ENCODE measurements around the gene ALLC. TPM values are rescaled to one million over a fixed set of nuclear protein-coding genes. Genes with fewer than 3 reads are reported as not detected.

ALLC gene
- total RNA-seq, 1 experiment from 2014 or later = not detected

DNA sequence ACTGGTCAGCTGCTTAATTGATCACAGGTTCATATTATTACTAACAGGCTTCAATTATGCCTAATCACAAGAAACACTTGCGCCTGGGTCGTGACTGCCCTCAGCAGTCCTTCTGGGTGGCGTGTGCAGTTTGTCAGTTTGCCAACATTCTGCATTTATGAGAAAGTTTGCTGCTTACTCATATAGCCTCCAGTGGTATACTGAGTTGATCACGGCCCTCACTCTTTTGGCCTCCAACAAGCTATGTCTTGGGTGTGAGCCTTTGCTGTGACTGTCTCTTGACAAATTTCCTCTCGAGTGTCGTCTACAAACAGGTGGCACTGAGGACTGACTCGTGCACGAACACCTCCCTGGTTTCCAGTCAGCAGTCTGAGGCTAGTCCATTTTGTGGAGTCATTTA, 72.6 kb downstream of the ALLC start:
- in situ Hi-C loops (cut with HindIII; ENCODE audit: low sequenced_read_pairs) = no loop called here
- no peak for DNase-seq (ENCODE audit: low spot score)

DNA sequence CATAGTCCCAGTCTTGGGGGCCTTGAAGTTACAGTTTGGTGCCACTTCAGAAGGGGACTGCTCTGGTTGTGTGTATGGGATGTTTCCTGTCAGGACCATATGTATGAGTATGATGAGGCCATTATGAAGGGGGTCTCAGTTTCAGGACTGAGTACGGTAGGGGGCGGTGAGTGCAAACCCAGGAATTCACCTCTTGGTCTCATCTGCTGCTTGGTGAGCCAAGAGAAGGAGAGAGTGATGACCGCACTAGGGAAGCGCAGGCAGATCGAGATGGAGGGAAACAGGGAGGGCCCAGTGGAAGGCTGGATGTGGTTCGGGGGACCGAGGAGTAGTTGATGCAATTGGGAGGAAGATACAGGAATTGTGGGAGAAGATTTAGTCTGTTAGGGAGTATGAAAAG, 73.8 kb downstream of the ALLC start:
- in situ Hi-C loops (cut with HindIII; ENCODE audit: low sequenced_read_pairs) = no loop called here
- DNase-seq (ENCODE audit: low spot score) = no peak

DNA sequence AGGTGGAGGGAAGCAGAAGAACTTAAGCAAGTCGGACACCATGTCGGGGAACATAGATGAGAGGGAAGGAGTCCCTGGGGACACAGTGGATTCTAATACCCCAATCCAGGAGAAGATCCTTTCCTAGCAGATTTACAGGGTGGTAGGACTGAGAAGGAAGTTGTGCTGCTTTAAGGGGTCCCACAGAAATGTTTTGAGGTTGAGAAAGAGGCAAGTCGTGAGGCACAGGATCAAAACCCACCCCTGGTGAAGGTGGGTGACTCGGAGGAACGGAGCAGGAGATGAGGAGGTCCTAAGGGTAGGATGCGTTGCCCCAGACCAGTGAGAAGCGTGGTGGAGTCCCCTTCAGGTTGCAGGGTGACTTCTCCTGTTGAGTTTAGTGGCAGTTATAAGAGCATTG, 78.1 kb downstream of the ALLC start:
- no peak for DNase-seq (ENCODE audit: low spot score)
- in situ Hi-C loops (cut with HindIII; ENCODE audit: low sequenced_read_pairs) = no loop called here

DNA sequence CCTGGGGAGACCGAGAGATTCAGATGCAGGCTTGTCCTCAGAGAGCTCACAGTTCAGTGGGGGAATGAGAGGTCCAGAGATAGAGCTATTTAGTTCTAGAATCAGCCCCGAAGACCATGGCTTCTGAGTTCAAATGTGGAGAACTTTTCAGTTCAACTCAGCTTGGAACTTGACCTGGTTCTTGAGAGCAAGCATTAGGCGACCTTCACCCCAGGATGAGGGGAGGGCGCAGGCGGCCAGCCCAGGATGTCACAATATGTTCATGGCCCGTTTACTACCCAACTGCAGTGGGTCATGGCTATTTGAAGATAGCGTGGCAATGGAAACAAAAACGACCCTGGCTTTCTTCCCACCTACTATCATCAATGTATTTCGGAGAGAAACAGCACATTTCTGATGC, 79.1 kb downstream of the ALLC start:
- DNase-seq (ENCODE audit: low spot score) = no peak
- in situ Hi-C loops (cut with HindIII; ENCODE audit: low sequenced_read_pairs) = no loop called here

GRCh38 chr2:3738454-3738853, 80.5 kb downstream of the ALLC start:
- in situ Hi-C loops (cut with HindIII; ENCODE audit: low sequenced_read_pairs) = no loop called here
- DNase-seq (ENCODE audit: low spot score) = no peak

GRCh38 chr2:3739313-3739712, 81.3 kb downstream of the ALLC start:
- DNase-seq (ENCODE audit: low spot score) = no peak
- in situ Hi-C loops (cut with HindIII; ENCODE audit: low sequenced_read_pairs) = no loop called here

- in situ Hi-C loops (cut with HindIII; ENCODE audit: low sequenced_read_pairs) = no loop called here
- no peak for DNase-seq (ENCODE audit: low spot score)
Observed at GRCh38 chr2:3741396-3741795, 83.4 kb downstream of the ALLC start.

DNA sequence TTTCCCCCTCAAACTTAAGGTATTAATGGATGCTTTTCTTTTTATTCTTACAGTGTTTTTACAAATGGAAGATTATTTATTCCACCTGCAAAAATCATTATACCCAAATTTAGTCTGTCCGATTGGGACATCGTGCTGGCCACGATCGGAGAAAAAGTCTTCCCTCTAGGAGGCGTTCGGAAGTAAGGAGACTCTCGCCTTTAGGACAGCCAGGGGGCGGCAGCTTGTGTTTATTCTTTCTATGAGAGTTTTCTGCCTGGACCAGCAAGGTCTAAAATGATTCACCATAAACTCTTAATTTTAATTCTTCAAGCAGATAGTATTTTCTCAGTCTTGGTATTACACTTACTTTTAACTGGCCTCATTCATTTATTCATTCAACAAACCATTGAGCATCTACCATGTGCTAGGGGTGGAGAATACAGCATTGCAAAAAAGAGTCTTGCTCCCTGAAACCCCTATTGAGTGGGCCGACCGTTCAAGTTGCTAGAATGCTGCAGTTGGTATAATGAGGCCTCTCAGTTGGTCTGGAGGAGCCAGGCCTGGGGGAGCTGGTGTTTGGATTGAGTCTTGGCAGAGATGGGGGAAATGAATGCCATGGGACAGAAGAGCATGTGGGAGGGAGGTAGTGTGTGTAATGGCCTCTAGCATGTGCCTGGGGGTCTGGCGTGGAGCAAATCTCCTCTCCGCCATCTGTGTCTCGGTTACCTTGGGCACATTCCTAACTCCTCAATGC, 84.0 kb downstream of the ALLC start:
- no peak for DNase-seq (ENCODE audit: low spot score)
- in situ Hi-C loops (cut with HindIII; ENCODE audit: low sequenced_read_pairs) = no loop called here

DNA sequence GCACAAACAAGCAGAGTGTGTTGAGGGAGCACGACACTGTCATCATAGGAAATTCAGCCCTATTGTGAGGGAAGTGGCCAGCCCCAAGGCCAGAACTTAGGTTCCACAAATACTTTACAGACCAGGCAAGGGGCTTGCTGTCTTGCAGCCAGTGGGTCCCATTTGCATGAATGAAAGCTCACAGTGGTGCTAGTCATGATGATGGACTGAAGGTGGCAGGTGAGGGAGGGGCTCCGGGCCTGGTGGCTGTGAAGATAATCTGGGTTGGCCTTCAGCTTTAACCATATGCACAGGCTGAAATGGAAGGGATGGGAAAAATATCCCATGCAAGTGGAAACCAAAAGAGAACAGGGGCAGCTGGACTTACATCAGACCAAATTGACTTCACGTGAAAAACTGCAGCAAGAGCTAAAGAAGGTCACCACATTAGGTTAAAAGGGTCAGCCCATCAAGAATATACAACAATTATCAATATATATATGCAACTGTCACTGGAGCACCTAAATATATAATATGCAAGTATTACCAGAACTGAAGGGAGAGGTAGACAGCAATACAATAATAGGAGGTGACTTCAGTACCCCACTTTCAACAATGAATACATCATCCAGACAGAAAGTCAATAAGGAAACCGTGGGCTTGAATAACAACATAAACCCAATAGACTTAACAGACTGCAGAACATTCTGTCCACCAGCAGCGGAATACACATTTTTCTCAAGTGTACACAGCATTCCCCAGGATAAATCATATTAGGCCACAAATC, 84.9 kb downstream of the ALLC start:
- in situ Hi-C loops (cut with HindIII; ENCODE audit: low sequenced_read_pairs) = no loop called here
- DNase-seq (ENCODE audit: low spot score) = no peak

- in situ Hi-C loops (cut with HindIII; ENCODE audit: low sequenced_read_pairs) = no loop called here
- no peak for DNase-seq (ENCODE audit: low spot score)
Observed at GRCh38 chr2:3743951-3744555, 86.1 kb downstream of the ALLC start.

- in situ Hi-C loops (cut with HindIII; ENCODE audit: low sequenced_read_pairs) = no loop called here
- DNase-seq (ENCODE audit: low spot score) = no peak
Observed at GRCh38 chr2:3745920-3746319, 87.9 kb downstream of the ALLC start.

DNA sequence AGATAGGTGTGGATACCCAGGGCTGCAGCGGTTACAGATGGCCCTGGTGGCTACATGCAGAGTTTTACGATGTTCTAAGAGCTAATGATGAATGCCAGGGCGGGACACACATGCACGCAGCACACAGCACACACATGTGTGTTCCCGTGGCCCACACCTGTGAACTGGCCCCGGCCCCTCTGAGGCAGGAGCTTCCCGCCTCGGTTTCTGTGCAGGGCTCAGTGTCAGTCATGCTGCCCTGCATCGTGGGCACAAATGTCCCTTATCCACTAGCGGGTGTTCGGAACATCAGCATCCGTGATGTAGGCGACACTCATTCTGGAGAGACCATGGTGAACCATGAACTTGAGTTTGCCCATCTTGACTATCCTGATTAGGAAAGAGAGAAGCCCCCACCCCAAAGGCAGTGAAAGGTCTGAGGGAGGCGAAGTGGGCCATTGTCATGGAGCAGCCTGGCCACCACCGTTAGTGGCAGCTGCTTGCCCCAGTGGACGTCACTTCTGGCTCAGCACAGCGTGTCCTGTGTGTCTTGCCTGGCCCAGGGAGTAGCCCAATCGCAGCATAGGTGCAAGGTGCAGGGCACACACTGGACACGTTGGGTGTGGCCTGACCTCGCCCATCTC, 89.1 kb downstream of the ALLC start:
- in situ Hi-C loops (cut with HindIII; ENCODE audit: low sequenced_read_pairs) = no loop called here
- DNase-seq (ENCODE audit: low spot score) = no peak

GRCh38 chr2:3747826-3748225, 89.8 kb downstream of the ALLC start:
- in situ Hi-C loops (cut with HindIII; ENCODE audit: low sequenced_read_pairs) = no loop called here
- DNase-seq (ENCODE audit: low spot score) = no peak

- in situ Hi-C loops (cut with HindIII; ENCODE audit: low sequenced_read_pairs) = no loop called here
Observed at GRCh38 chr2:3749201-3749600, 91.2 kb downstream of the ALLC start.

DNA sequence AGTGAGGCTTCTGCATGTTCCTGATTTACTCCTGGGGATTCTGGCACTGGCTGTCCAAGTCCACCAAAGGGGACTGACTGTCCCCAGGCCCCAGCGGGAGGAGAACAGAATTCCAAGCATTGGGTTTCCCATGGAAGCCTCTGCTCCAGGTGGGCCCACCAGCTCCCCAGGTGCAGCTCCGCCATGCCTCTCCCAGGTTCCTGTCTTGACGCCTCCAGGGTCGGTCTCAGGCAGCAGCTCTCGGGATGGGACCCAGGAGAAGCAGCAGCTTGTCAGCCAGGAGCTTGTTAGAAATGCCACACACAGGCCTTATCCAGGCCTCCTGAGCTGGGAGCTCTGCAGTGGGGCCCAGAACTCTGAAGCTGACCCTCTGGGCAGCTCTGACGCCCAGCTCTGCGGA, 93.3 kb downstream of the ALLC start:
- in situ Hi-C loops (cut with HindIII; ENCODE audit: low sequenced_read_pairs) = no loop called here
- no peak for DNase-seq (ENCODE audit: low spot score)

More at GRCh38 chr2:3749201-3749600, 91.2 kb downstream of the ALLC start:
- DNase-seq (ENCODE audit: low spot score) = no peak

GRCh38 chr2:3751806-3752205, 93.8 kb downstream of the ALLC start:
- DNase-seq (ENCODE audit: low spot score) = no peak
- in situ Hi-C loops (cut with HindIII; ENCODE audit: low sequenced_read_pairs) = no loop called here
